NCI-H774 (cell line): ENCODE measurements around the gene PSG3.
"Not testable (repeated sequence)": the region's sequence is repeated elsewhere in the genome, so short reads cannot be mapped to it uniquely, and the experiment has no call there.

Source experiments
- DNase-seq: peaks from one replicate; lab custom pipeline; 2025; lab: John Stamatoyannopoulos, UW

The PSG3 gene

GRCh38 chr19:42740381-42740780 lies at the start of gene PSG3:
PSG3 (minus strand) TSS chr19:42740481; CDS start chr19:42740384, 97 bp downstream.
- not testable (repeated sequence) for DNase-seq

GRCh38 chr19:42788766-42789165 lies 48.5 kb upstream of the PSG3 start:
- not testable (repeated sequence) for DNase-seq

GRCh38 chr19:42787766-42788165 lies 47.5 kb upstream of the PSG3 start:
- DNase-seq = not testable (repeated sequence)

GRCh38 chr19:42776750-42777612 lies 36.7 kb upstream of the PSG3 start:
- DNase-seq = not testable (repeated sequence)

- DNase-seq = not testable (repeated sequence)
Measured at GRCh38 chr19:42774510-42775158, 34.4 kb upstream of the PSG3 start.

GRCh38 chr19:42767319-42767718 lies 27.0 kb upstream of the PSG3 start:
- not testable (repeated sequence) for DNase-seq

- DNase-seq = not testable (repeated sequence)
Measured at GRCh38 chr19:42766871-42767270, 26.6 kb upstream of the PSG3 start.

- DNase-seq = no peak
Measured at GRCh38 chr19:42764836-42765235, 24.6 kb upstream of the PSG3 start.

- DNase-seq = no peak
Measured at GRCh38 chr19:42762789-42763188, 22.5 kb upstream of the PSG3 start.

- DNase-seq = not testable (repeated sequence)
Measured at GRCh38 chr19:42761924-42762295, 21.6 kb upstream of the PSG3 start.

- not testable (repeated sequence) for DNase-seq
Measured at GRCh38 chr19:42760954-42761923, 21.0 kb upstream of the PSG3 start.

GRCh38 chr19:42758667-42759066 lies 18.4 kb upstream of the PSG3 start:
- DNase-seq = not testable (repeated sequence)

- not testable (repeated sequence) for DNase-seq
Measured at GRCh38 chr19:42752246-42752645, 12.0 kb upstream of the PSG3 start.

- not testable (repeated sequence) for DNase-seq
Measured at GRCh38 chr19:42741726-42742607, 1.7 kb upstream of the PSG3 start.

- not testable (repeated sequence) for DNase-seq
Measured at GRCh38 chr19:42737581-42738011, 2.7 kb downstream of the PSG3 start.

GRCh38 chr19:42728341-42728740 lies 11.9 kb downstream of the PSG3 start:
- not testable (repeated sequence) for DNase-seq

- not testable (repeated sequence) for DNase-seq
Measured at GRCh38 chr19:42714000-42714399, 26.3 kb downstream of the PSG3 start.

- DNase-seq = not testable (repeated sequence)
Measured at GRCh38 chr19:42712753-42713152, 27.5 kb downstream of the PSG3 start.

GRCh38 chr19:42710986-42711385 lies 29.3 kb downstream of the PSG3 start:
- DNase-seq = not testable (repeated sequence)

- DNase-seq = no peak
Measured at GRCh38 chr19:42697884-42698283, 42.4 kb downstream of the PSG3 start.
